Fibroblast of gingiva (primary cell): Measurements from ENCODE around the gene EPB41L4A.
"Not testable (repeated sequence)": the region's sequence is repeated elsewhere in the genome, so short reads cannot be mapped to it uniquely, and the experiment has no call there.

ENCODE experiments used
- DNase-seq: peaks from one replicate; pipeline ENCODE4 v3.0.0-alpha.2; 2011; ENCODE audit warnings: low read depth

EPB41L4A gene, protein sequence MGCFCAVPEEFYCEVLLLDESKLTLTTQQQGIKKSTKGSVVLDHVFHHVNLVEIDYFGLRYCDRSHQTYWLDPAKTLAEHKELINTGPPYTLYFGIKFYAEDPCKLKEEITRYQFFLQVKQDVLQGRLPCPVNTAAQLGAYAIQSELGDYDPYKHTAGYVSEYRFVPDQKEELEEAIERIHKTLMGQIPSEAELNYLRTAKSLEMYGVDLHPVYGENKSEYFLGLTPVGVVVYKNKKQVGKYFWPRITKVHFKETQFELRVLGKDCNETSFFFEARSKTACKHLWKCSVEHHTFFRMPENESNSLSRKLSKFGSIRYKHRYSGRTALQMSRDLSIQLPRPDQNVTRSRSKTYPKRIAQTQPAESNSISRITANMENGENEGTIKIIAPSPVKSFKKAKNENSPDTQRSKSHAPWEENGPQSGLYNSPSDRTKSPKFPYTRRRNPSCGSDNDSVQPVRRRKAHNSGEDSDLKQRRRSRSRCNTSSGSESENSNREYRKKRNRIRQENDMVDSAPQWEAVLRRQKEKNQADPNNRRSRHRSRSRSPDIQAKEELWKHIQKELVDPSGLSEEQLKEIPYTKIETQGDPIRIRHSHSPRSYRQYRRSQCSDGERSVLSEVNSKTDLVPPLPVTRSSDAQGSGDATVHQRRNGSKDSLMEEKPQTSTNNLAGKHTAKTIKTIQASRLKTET

DNA sequence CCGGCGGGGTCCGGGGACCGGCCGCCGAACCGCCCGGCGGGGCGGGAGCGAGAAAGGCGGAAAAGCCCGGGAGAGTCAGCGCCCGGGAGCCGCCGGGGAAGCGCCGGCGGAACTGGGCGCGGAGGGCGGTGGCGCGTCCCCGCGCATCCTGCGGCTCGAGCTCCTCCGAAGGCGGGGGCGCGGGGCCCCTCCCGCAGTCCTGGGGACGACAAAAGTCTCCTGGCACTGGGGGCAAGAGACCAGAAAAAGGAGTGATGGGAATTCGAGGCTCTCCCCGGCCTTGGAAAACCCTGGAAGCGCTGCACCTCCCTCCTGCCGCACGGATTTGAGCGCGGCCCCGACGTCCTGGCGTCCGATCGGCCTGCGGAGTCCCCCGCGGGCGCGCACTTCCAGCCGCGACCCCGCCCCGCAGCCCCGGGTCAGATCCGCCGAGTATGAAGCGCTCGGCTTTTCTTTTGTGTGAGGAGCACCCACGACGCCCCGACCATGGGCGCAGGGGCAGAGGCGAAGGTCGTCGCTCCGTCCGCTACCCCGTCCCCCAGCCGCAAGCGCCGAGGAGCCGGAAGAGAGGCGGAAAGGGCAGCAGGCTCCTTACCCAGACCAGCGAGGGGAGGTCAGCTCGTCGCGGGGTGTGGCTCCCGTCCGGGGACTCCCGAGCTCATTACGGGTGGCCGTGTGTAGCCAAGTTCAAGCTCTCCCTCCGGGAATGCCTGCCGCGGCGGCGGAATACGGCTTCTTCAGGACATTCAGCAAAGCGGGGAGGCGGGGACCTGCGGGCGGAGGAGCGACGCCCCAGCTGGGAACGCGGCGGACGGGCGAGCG, at the start of gene EPB41L4A:
Gene EPB41L4A (minus strand): TSS at position 114 of the 822 bp plus-strand sequence. CDS start 238 bp downstream, outside the sequence.
- peak; percentile 19 for DNase-seq

DNA sequence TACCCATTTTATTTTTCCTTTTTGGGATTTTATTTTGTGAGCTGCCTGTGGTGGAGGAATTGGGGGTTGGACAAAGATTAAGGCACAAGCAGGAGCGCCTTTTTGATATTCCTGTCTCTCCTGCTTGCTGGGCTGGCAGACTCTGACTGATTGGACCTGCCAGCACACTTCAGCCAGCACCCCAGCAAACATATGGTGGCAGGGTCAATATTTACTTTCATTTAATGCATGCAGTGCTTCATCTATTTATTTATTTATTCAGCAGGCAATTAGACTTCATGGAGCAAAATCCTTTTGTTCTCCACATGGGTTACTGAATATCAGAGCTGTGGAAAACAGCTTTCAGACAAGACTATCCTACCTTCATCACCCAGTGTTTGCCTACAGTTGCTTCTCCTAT, 48.4 kb upstream of the EPB41L4A start:
- no peak for DNase-seq

DNA sequence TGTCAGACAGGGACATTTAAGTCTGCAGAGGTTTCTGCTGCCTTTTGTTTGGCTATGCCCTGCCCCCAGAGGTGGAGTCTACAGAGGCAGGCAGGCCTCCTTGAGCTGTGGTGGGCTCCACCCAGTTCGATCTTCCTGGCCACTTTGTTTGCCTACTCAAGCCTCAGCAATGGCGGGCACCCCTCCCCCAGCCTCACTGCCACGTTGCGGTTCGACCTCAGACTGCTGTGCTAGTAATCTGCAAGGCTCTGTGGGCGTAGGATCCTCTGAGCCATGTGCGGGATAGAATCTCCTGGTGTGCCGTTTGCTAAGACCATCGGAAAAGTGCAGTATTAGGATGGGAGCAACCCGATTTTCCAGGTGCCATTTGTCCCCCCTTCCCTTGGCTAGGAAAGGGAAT, 47.2 kb upstream of the EPB41L4A start:
- DNase-seq: not testable (repeated sequence)

DNA sequence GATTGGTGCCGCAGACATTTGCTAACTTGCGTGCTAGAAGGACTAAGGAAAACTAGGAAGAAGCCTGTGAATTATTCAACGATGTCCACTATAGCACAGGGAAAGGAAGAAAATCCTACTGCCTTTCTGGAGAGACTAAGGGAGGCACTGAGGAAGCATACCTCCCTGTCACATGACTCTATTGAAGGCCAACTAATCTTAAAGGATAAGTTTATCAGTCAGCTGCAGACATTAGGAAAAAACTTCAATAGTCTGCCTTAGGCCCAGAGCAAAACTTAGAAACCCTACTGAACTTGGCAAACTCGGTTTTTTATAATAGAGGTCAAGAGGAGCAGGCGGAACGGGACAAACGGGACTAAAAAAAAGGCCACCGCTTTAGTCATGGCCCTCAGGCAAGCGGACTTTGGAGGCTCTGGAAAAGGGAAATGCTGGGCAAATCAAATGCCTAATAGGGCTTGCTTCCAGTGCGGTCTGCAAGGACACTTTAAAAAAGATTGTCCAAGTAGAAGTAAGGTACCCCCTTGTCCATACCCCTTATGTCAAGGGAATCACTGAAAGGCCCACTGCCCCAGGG, 28.2 kb upstream of the EPB41L4A start:
- DNase-seq: not testable (repeated sequence)

DNA sequence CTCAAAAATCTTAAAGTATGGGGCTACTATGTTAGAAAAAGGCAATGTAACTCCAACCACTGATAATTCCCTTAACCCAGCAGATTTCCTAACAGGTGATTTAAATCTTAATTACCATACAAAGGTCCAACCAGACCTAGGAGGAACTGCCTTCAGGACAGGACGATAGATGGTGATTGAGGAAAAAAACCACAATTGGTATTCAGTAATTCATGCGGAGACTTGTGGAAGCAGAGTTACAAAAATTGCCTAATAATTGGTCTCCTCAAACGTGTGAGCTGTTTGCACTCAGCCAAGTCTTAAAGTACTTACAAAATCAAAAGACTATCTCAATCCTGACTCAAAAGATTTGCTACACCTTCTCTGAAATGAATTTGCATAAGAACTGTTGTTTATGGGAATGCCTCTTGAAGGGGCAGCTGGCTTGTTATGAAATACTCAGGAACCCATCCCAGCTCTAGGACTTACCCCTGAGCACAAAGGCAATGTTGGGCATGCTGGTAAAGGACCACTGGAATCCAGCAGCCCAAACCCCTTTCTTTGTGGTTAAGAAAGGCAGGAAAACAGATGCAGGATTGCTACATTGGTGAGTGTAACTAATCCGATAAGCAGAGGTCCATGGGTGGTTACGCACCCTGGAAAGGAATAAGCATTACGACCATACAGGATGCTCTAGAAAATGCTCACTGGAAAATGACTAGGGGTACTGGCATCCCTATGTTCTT, 26.7 kb upstream of the EPB41L4A start:
- no peak for DNase-seq

DNA sequence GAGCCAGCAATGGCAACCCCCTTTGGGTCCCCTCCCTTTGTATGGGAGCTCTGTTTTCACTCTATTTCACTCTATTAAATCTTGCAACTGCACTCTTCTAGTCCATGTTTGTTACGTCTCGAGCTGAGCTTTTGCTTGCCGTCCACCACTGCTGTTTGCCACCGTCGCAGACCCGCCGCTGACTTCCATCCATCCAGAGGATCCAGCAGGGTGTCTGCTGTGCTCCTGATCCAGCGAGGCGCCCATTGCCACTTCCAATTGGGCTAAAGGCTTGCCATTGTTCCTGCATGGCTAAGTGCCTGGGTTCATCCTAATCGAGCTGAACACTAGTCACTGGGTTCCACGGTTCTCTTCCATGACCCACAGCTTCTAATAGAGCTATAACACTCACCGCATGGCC, 24.9 kb upstream of the EPB41L4A start:
- DNase-seq: not testable (repeated sequence)

DNA sequence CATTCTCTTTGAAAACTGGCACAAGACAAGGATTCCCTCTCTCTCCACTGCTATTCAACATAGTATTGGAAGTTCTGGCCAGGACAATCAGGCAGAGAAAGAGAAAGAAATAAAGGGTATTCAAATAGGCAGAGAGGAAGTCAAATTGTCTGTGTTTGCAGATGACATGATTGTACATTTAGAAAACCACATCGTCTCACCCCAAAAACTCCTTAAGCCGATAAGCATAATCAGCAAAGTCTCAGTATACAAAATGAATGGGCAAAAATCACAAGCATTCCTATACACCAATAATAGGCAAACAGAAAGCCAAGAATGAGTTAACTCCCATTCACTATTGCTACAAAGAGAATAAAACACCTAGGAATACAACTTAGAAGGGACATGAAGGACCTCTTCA, 21.0 kb upstream of the EPB41L4A start:
- no peak for DNase-seq

DNA sequence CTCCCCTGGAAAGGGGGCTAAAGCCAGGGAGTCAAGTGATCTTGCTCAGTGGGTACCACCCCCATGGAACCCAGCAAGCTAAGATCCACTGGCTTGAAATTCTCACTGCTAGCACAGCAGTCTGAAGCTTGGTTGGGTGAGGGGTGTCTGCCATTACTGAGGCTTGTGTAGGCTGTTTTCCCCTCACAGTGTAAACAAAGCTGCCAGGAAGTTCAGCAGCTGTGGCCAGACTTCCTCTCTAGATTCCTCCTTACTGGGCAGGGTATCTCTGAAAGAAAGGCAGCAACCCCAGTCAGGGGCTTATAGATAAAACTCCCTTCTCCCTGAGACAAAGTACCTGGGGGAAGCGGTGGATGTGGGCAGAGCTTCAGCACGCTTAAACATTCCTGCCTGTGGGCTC, 17.1 kb upstream of the EPB41L4A start:
- no peak for DNase-seq

DNA sequence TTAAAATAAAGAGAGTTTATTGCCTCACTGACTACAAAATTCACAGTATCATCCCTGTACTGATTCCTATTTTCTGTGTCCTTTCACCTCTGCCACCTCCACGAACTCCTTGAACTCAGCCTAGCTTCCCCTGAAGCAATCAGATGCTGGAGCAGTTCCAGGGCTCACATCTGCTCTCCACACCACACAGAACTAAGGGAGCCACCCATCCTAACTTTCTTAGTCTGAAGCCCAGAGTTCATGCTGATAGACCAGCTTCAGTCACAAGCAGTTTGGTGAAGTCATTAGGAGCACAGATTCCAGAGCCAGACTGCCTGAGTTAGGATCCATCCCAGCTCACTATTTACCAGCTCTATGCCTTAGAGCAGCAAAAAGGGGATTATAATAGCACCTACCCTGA, 15.6 kb upstream of the EPB41L4A start:
- no peak for DNase-seq

DNA sequence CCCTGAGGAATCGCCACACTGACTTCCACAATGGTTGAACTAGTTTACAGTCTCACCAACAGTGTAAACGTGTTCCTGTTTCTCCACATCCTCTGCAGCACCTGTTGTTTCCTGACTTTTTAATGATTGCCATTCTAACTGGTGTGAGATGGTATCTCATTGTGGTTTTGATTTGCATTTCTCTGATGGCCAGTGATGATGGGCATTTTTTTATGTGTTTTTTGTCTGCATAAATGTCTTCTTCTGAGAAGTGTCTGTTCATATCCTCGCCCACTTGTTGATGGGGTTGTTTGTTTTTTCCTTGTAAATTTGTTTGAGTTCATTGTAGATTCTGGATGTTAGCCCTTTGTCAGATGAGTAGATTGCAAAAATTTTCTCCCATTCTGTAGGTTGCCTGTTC, 7.1 kb upstream of the EPB41L4A start:
- not testable (repeated sequence) for DNase-seq

DNA sequence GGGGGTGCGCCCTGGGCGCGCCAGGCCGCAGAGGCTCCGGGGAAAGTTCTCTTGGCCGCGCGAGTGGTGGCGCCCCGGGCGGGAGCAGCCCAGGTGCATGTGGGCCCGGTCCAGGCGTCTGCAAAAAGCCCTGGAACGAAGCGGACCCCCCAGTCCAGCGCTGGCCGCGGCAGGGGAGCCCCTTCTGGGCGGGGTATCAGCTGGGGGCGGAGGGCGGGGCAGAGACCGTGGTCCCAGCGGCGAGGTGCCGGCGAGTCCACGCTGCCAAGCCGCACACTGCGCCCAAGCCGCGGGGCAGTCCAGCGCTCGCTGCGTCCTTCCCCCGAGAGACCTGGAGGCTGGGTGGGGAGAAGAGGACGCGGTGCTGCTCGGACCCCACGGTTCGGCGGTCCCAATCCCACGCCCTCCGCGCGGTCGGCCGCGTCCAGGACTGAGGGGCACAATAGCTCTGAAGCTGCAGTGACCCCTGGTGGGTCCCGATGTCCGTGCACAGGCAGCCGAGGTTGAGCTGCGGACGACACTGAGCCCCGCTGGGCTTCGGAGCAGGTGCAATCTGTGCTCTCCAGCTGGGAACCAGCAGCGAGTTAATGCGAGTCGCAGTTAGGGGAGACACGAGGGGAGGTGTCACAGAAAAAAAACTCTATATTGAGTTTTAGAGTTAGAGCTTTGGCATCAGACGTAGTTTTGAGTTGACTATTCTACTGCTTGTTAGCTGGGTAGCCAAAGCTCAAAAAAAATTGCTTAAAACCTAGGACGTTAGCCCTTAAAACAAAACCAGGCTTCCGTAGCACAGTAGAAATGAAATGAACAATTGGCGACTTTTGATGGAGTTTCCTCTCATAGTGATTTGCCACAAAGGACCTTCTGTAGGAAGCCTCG, 1.1 kb upstream of the EPB41L4A start:
- peak; percentile 44 for DNase-seq

DNA sequence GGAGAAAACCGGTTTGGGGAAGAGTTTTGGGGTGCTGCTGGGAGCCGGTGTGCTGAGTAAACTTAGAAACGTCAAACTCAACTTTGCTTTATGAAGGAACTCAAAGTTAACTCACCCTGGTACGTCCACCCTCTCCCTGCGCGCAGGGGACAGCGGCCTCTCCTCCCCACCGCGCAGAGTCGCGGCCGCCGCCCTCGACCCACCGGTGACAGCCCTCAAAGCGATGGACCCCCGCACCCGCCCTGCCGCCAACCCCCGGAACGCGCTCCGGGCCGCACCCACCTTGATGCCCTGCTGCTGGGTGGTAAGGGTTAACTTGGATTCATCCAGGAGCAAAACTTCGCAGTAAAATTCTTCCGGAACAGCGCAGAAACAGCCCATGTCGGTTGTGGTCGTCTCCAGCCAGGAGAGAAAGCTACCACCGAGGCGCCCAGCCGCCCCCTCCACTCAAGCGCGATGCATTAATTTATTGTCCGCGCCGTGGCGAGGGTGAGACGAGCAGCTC, 366 bp downstream of the EPB41L4A start:
- DNase-seq: no peak

DNA sequence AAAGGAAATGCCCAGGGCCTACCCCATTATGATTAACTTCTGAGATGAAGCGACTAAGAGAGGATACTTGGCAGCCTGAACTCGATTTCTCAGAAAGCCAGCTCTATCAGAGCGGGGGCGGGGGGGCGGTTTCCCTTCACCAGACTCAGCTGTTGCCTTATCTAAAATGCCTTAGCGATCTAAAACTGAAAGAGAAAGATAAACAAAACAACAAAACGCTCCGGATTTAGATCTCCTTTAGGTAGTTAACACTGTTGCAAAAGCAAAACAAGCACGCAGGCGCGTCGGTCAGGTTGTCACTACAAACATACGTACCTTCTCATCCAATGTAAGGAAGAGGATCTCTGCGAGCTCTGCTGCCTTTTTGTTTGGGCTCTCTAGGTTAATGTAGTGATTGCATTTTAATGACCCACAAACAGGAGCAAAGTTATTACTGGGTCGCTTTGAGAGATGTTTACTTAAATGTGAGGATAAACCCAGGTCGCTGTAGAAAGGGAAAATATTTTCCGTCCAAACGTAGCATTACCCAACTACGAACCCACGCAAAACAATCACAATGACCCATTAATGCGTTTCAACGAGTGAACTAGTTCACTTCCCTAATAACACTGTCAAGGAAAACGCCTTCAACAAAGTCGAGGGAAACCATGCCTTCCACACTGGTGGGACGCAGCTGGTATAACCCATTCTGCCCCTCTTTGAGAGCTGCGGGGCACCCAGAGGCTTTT, 982 bp downstream of the EPB41L4A start:
- no peak for DNase-seq

DNA sequence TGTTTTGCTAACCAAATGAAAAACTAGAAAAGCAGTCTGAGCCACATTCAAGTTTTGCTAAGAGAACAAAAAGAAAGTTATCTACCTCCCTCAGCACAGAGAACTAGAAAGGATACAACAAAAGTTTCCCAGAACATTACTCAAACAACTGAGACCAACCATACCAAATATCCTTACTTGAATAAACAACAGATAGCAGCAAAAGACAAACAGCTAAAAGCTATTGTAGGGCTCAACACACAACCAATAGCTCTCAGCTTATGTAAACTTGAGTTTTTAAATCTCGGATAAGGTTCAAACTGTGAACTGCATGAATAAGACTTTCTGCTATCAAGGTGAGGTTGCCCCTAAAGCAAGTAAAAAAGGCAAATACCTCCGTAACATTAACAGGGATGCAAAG, 3.5 kb downstream of the EPB41L4A start:
- DNase-seq: no peak

DNA sequence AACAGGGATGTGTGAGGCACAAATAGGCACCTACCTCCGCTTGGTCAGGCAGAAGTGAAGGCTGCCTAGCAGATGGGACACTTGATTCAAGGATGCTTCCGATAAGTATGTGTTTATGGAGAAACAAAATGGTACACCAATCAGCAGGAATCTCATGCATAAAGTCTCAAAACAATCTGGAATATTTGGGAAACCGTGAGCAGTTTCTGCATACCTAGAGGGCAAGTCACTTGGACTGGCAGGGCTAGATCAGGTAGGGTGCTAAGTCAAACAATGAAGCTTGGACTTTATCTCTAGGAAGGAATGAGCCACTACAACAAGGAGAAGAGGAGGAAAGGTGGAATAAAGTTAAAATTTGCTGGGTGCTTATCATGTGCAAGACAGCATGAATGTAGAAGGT, 5.5 kb downstream of the EPB41L4A start:
- no peak for DNase-seq

DNA sequence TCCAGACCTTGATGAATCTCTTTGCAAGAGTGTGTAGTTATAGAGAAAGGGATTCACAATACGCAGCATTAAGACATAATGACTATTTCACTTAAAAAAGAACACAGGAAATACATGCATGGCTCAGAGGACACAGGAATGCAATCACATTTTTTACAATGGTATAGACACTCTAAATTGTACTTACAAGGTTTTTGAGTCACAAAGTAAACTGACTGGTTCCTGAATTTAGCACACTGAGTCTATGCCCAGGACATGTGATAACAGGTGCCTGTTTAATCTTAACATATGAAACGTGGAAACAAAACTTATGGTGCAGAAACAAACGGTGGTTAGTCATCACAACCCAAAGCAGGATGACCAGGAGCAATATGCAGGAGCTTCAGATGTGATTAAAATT, 6.7 kb downstream of the EPB41L4A start:
- no peak for DNase-seq

DNA sequence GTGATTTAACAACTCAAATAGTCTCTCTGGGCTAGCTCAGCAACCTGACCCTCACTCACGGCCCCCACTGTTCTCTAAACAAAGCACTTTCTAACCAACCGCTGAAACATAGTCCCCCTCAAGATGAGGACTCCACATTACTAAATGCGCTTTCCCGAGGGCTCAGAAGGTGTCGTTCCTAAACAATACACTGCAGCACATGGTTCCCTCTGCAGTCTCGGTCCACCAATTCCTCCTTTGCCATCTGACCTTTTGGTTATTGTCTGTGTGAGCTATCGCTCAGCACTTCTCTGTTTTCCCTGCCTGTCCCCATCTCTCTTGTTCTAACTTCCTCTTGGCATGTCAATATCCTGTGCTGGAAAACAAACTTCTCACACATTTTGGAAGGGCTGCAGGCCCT, 7.2 kb downstream of the EPB41L4A start:
- no peak for DNase-seq

DNA sequence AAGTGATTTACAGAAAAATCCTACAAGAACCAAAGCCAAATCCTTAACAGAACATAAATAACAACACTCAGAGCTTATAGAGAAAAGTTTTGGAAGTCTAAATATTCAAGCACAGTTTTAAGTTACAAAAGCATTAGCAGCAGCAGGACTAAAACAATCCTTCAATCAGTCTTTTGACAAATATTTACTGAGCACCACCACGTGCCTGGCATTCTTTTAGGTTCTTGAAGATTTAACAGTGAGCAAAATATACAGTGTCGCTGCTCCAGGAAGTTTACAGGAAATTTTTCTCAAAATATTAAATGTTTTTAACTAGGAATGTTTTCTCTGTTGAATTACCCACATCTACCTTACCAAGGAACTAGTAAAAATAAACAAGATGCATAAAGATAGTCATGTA, 11.4 kb downstream of the EPB41L4A start:
- no peak for DNase-seq

DNA sequence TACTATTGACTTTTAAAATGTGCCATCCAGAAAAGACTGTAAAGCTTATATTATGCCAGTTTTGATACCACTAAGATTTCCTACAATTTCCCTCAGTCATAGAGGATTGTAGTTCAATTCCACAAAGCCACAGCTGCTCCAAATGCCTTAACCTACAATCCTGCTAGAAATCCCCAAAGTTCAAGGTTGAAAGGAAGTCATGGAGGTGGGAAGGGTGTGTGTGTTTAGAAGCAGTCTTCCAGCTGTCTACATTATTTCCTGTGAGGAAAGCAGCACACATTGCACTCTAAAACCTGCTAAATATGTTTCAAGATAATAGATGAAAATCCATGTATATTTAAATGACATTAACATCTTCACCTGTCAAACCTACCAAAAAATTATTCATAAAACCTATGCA, 11.8 kb downstream of the EPB41L4A start:
- no peak for DNase-seq

DNA sequence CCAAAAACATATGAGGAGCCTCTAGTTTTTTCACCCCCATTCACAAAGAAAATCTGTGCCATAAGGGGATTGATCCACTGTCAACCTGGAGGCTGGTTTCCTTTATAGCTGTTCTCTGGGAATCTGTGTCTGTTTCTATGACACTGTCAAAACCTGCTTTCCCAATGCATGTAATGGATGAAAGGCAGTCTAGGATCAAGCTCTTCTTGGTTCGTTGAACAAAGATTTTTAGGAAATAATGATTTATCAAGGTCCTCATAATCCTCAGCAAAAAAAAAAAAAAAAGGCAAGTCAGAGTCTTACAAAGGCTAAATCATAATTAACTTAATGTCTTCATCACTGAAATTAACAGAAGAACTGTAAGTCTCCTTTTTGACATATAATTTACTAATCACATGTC, 16.0 kb downstream of the EPB41L4A start:
- no peak for DNase-seq
